Measurements from ENCODE around the gene UNC80. TPM values are rescaled to one million over a fixed set of nuclear protein-coding genes. Genes with fewer than 3 reads are reported as not detected.

Gene UNC80
- total and polyA plus RNA-seq, 2 of the 4 experiments (the other 2 are of a cell fraction) = not detected

- H4K20me1 ChIP-seq (ENCODE audit: insufficient read depth, low read length) = no peaks in the 10 kb centered on the region
- no peak overlapping the region for H4K8ac ChIP-seq (ENCODE audit: low read depth in 2 of 2, low read length in 2 of 2)
- no peak for ATAC-seq (ENCODE audit: low read depth)
- intact Hi-C loops (cut with micrococcal nuclease) = no loop called here
- no TSS peak for BruUV-seq (replicated peaks)
- H4K5ac ChIP-seq (ENCODE audit: low read depth, low read length) = no peak overlapping the region
- H4K91ac ChIP-seq (ENCODE audit: insufficient read depth, low read depth, low read length) = no peak overlapping the region
- H2AFZ ChIP-seq (replicated peaks; ENCODE audit: low read length, poor library complexity) = no peak overlapping the region
- H2BK5ac ChIP-seq (ENCODE audit: low read depth, low read length, poor library complexity, severe bottlenecking) = no peak overlapping the region
- no peak overlapping the region for H3K18ac ChIP-seq (ENCODE audit: low read depth, low read length)
- H3K9me1 ChIP-seq (ENCODE audit: insufficient read depth, low read length) = no peaks in the 10 kb centered on the region
- H3K56ac ChIP-seq (ENCODE audit: extremely low read depth, insufficient read depth, low read length) = no peak overlapping the region
- no peak overlapping the region for H2BK15ac ChIP-seq (ENCODE audit: low read depth, low read length)
- H3K79me1 ChIP-seq (ENCODE audit: low read depth in 1 of 2, low read length in 2 of 2) = no peaks in the 10 kb centered on the region
- no peak for DNase-seq
- H3K36me3 ChIP-seq (ENCODE audit: control insufficient read depth, insufficient read depth, low read length) = no peaks in the 10 kb centered on the region
- no peak overlapping the region for H3K9ac ChIP-seq (ENCODE audit: low read depth, low read length)
- in situ Hi-C loops (cut with MboI; ENCODE audit: low sequenced_read_pairs) = no loop called here
- no peak overlapping the region for H3K23ac ChIP-seq (ENCODE audit: low read depth, low read length)
- H2AK9ac ChIP-seq (replicated peaks; ENCODE audit: low read depth, low read length, poor library complexity) = no peak overlapping the region
- no peak overlapping the region for H3K14ac ChIP-seq (replicated peaks; ENCODE audit: low read depth, low read length)
- H2BK20ac ChIP-seq (ENCODE audit: low read depth, low read length) = no peak overlapping the region
- H3K4me1 ChIP-seq (ENCODE audit: control insufficient read depth, insufficient read depth, low read length) = no peaks in the 10 kb centered on the region
- H3K4ac ChIP-seq (ENCODE audit: low read depth, low read length) = no peak overlapping the region
- H3K9me3 ChIP-seq (ENCODE audit: control insufficient read depth, insufficient read depth, low read length) = no peaks in the 10 kb centered on the region
- WGBS, 2 experiments (ENCODE audit: extremely low coverage in 2 of 2, insufficient read length in 1 of 2) = no CpG with 5 or more reads among the region's 2 CpGs
- dilution Hi-C loops (cut with HindIII; ENCODE audit: low sequenced_read_pairs, unreplicated experiment) = no loop called here
- H3K4me3 ChIP-seq (ENCODE audit: insufficient read depth, low read depth, low read length) = no peak overlapping the region
- TF ChIP-seq MAZ (IDR thresholded peaks at IDR 0.05; ENCODE audit: borderline replicate concordance, low read depth, low read length) (no peak), RAD21 (IDR thresholded peaks at IDR 0.05; ENCODE audit: low read length) (no peak), NFE2L2 (IDR thresholded peaks at IDR 0.05; ENCODE audit: low read depth, low read length) (no peak), MAFK (IDR thresholded peaks at IDR 0.05; ENCODE audit: low read depth, low read length) (no peak)
- TF ChIP-seq, protein P1, sequence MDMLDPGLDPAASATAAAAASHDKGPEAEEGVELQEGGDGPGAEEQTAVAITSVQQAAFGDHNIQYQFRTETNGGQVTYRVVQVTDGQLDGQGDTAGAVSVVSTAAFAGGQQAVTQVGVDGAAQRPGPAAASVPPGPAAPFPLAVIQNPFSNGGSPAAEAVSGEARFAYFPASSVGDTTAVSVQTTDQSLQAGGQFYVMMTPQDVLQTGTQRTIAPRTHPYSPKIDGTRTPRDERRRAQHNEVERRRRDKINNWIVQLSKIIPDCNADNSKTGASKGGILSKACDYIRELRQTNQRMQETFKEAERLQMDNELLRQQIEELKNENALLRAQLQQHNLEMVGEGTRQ (IDR thresholded peaks at IDR 0.05; ENCODE audit: low read depth, low read length) = no peak
- H3K4me2 ChIP-seq (ENCODE audit: low read depth, low read length) = no peak overlapping the region
- H2BK120ac ChIP-seq (ENCODE audit: low read depth, low read length) = no peak overlapping the region
- H3K27ac ChIP-seq (ENCODE audit: insufficient read depth, low read length) = no peak overlapping the region
- no peaks in the 10 kb centered on the region for H3K27me3 ChIP-seq (ENCODE audit: control insufficient read depth, insufficient read depth, low read length)
- CTCF ChIA-PET = interaction anchor here (1.5 kb wide), 1 partner anchor 19 kb away, joined by 7 read pairs; no protein-coding TSS in a partner anchor
- POLR2A ChIA-PET (ENCODE audit: unreplicated experiment) = no interaction called here
- no peak overlapping the region for H2AK5ac ChIP-seq (ENCODE audit: low read depth, low read length)
These were observed 170.8 kb downstream of the UNC80 start for GRCh38 chr2:209942426-209942825.

Measured in IMR-90 (cell line).